K562 (cell line): ENCODE measurements around the gene CTSS. TPM values are rescaled to one million over a fixed set of nuclear protein-coding genes. Genes with fewer than 3 reads are reported as not detected.

Source experiments
- ATAC-seq: fragments of 200-7000 bp; cut with Tn5 transposase; 3 replicates; pipeline ENCODE4 v1.9.1; 2020; ENCODE audit warnings: moderate library complexity
- BruUV-seq: library from RNA; stranded (reverse); fragments of 400-500 nt; replicated peaks from 2 replicates; lab custom pipeline; 2021; lab: Mats Ljungman, UMichigan
- CTCF ChIA-PET: fragments of 300-600 bp; formaldehyde crosslinking; extraction: SDS; loops from one replicate; lab custom pipeline; 2021; ENCODE audit warnings: low intra/inter-chr PET ratio; lab: Yijun Ruan, JAX
- POLR2A ChIA-PET: fragments of 300-600, 350-650 bp; sonication (Branson Sonifier 250); formaldehyde crosslinking; extraction: SDS; loops from one replicate; lab custom pipeline; 2021; ENCODE audit warnings: antibody characterized with exemption, inconsistent platforms; lab: Yijun Ruan, JAX
- DNase-seq, 4 experiments: peaks; one replicate each; pipeline versions ENCODE4 v3.0.0 to v3.0.0-alpha.2; 2011 to 2018; ENCODE audit warnings: low spot score in 3 of 4, mixed read lengths in 3 of 4; ENCODE audit errors: extremely low read depth in 1 of 4
- FAIRE-seq: peaks from 2 replicates; lab custom pipeline; 2011; peaks lifted over from hg19 to GRCh38; lab: Jason Lieb, UNC
- H2AFZ ChIP-seq: 2 replicates; pipeline ENCODE4 v1.6.0; 2011; ENCODE audit warnings: low read depth, low read length, control low read depth, inconsistent platforms
- H3K27ac ChIP-seq: fragments of 200-600 bp; 3 replicates; pipeline ENCODE4 v1.8.0; 2011; ENCODE audit warnings: low read depth, mild to moderate bottlenecking, control low read depth, inconsistent platforms, low read length, moderate library complexity, mixed read lengths; ENCODE audit errors: extremely low read depth
- H3K27me3 ChIP-seq, 2 experiments: fragments of 300-600 bp in 1 of 2; 2 replicates in 1 of 2; 3 replicates in 1 of 2; pipeline versions ENCODE4 v1.6.0 to v1.8.0; 2011; ENCODE audit warnings: inconsistent platforms in 2 of 2, low read length in 2 of 2, mild to moderate bottlenecking in 1 of 2, mixed read lengths in 1 of 2, moderate library complexity in 1 of 2; ENCODE audit not compliant: control insufficient read depth in 2 of 2, insufficient read depth in 2 of 2
- H3K36me3 ChIP-seq: fragments of 300-600 bp; 3 replicates; pipeline ENCODE4 v1.8.0; 2011; ENCODE audit warnings: mild to moderate bottlenecking, low read length, inconsistent platforms; ENCODE audit not compliant: control insufficient read depth, insufficient read depth
- H3K4me1 ChIP-seq, 2 experiments: fragments of 200-600 bp in 1 of 2; replicated peaks in 1 of 2; 2 replicates in 1 of 2; 3 replicates in 1 of 2; pipeline versions ENCODE4 v1.5.1 to v1.8.0; 2011; ENCODE audit warnings: inconsistent platforms in 2 of 2, low read length in 2 of 2, mild to moderate bottlenecking in 1 of 2, mixed read lengths in 1 of 2, moderate library complexity in 1 of 2; ENCODE audit not compliant: control insufficient read depth in 2 of 2, insufficient read depth in 2 of 2
- H3K4me2 ChIP-seq: 2 replicates; pipeline ENCODE4 v1.6.1; 2011; ENCODE audit warnings: low read length, control low read depth, inconsistent platforms, mixed read lengths; ENCODE audit not compliant: insufficient read depth
- H3K4me3 ChIP-seq: fragments of 200-600 bp; sonication (generic), shearing (Covaris generic); 2 replicates; pipeline ENCODE4 v1.5.1; 2016; ENCODE audit warnings: control low read depth, inconsistent platforms
- H3K79me2 ChIP-seq: fragments of 200-600 bp; 3 replicates; pipeline ENCODE4 v1.8.0; 2011; ENCODE audit warnings: low read length, inconsistent platforms; ENCODE audit not compliant: control insufficient read depth, insufficient read depth
- H3K9ac ChIP-seq, 2 experiments: 2 replicates each; pipeline versions ENCODE4 v1.6.0 to v1.6.1; 2011; ENCODE audit warnings: low read depth in 2 of 2, low read length in 2 of 2, control low read depth in 1 of 2, inconsistent platforms in 1 of 2, mild to moderate bottlenecking in 1 of 2, mixed read lengths in 1 of 2; ENCODE audit not compliant: insufficient read depth in 1 of 2
- H3K9me1 ChIP-seq: one replicate; pipeline ENCODE4 v1.6.0; 2011; ENCODE audit warnings: inconsistent platforms, mild to moderate bottlenecking, low read length, moderate library complexity; ENCODE audit not compliant: control insufficient read depth, insufficient read depth
- H3K9me3 ChIP-seq: replicated peaks from 2 replicates; pipeline ENCODE4 v1.5.1; 2011; ENCODE audit warnings: low read depth, low read length, inconsistent platforms; ENCODE audit not compliant: control insufficient read depth, insufficient read depth
- H4K20me1 ChIP-seq: replicated peaks from 2 replicates; pipeline ENCODE4 v1.6.1; 2011; ENCODE audit warnings: low read length, inconsistent platforms, mixed read lengths; ENCODE audit not compliant: control insufficient read depth, insufficient read depth
- ARID1B ChIP-seq: fragments of 450-650 bp; IDR thresholded peaks from 2 replicates; pipeline ENCODE4 v1.6.1; 2016; ENCODE audit warnings: antibody characterized with exemption, mild to moderate bottlenecking, inconsistent platforms
- ARID4B ChIP-seq: sonication (generic); formaldehyde crosslinking; IDR thresholded peaks from 2 replicates; pipeline ENCODE4 v1.8.0; 2022; ENCODE audit warnings: mild to moderate bottlenecking, missing genetic modification reagents
- FOXP1 ChIP-seq: sonication (generic); formaldehyde crosslinking; IDR thresholded peaks from 2 replicates; pipeline ENCODE4 v1.8.0; 2022; ENCODE audit warnings: mild to moderate bottlenecking, missing genetic modification reagents
- HINFP ChIP-seq: fragments of 450-650 bp; conservative IDR thresholded peaks from 2 replicates; pipeline ENCODE4 v1.6.1; 2016; ENCODE audit warnings: missing genetic modification characterization, low read depth, mild to moderate bottlenecking, control low read depth, missing compliant biosample characterization
- HLTF ChIP-seq: fragments of 450-650 bp; IDR thresholded peaks from 2 replicates; pipeline ENCODE4 v1.6.1; 2016
- KDM1A ChIP-seq, 2 experiments: fragments of 450-650 bp; IDR thresholded peaks; 2 replicates each; pipeline ENCODE4 v1.6.1; 2016; ENCODE audit warnings: mild to moderate bottlenecking in 2 of 2
- MLLT1 ChIP-seq, 2 experiments: fragments of 450-650 bp; IDR thresholded peaks; 2 replicates each; pipeline ENCODE4 v1.6.1; 2016
- PRPF4 ChIP-seq: fragments of 200-400 bp; formaldehyde crosslinking; IDR thresholded peaks from one replicate; pipeline ENCODE4 v1.6.1; 2017; ENCODE audit warnings: low read length, low read depth, mild to moderate bottlenecking; ENCODE audit not compliant: insufficient read depth, poor library complexity, severe bottlenecking
- SMAD2 ChIP-seq: fragments of 150-350 bp; IDR thresholded peaks from 2 replicates; pipeline ENCODE4 v1.6.1; 2014; ENCODE audit warnings: low read depth, mild to moderate bottlenecking, low read length
- XRCC3 ChIP-seq: fragments of 450-650 bp; IDR thresholded peaks from 2 replicates; pipeline ENCODE4 v1.6.1; 2017; ENCODE audit warnings: mild to moderate bottlenecking, moderate library complexity
- ZNF324 ChIP-seq: fragments of 250-450 bp; sonication (Bioruptor Pico); IDR thresholded peaks from 2 replicates; pipeline ENCODE4 v1.4.0; 2020; ENCODE audit warnings: mild to moderate bottlenecking
- ZNF408 ChIP-seq: fragments of 250-450 bp; sonication (Bioruptor Pico); IDR thresholded peaks from 2 replicates; pipeline ENCODE4 v1.4.0; 2020; ENCODE audit warnings: low read depth, mild to moderate bottlenecking, moderate library complexity
- ZNF586 ChIP-seq: fragments of 450-650 bp; formaldehyde crosslinking; conservative IDR thresholded peaks from 2 replicates; pipeline ENCODE4 v1.4.0; 2020; ENCODE audit warnings: mild to moderate bottlenecking, moderate library complexity
- ZNF830 ChIP-seq: fragments of 250-450 bp; sonication (Bioruptor Pico); IDR thresholded peaks from 2 replicates; pipeline ENCODE4 v1.5.0; 2021; ENCODE audit warnings: mild to moderate bottlenecking
- WGBS: fragments of 100-300 bp; shearing (Covaris generic); methylation state at CpG from one replicate; pipeline ENCODE4 v1.1.6; 2016; ENCODE audit warnings: low coverage, mixed read lengths; ENCODE audit not compliant: insufficient coverage; ENCODE audit errors: missing lambda C conversion rate; 5-methylcytosine and 5-hydroxymethylcytosine counted together
- in situ Hi-C: fragments of 300-500 bp; cut with MboI; formaldehyde crosslinking; loops from 4 replicates; pipeline ENCODE4 v1.15.0; 2018; ENCODE audit warnings: inconsistent platforms, mixed read lengths
- intact Hi-C: fragments of 100-400 bp; cut with micrococcal nuclease; formaldehyde crosslinking; loops from 2 replicates; pipeline ENCODE4 v1.14.2; 2022
- polyA plus RNA-seq, 8 experiments: library from polyadenylated mRNA; depleted of rRNA in 4 of 8; stranded (reverse) in 5 of 8; unstranded in 3 of 8; fragments of >200 nt; fragmentation: Nextera tagmentation in 2 of 8; fragmentation: Illumina TruSeq in 1 of 8; extraction: Ambion mirVana in 2 of 8; extraction: Trizol in 1 of 8; gene quantifications; 2 replicates each; pipeline versions ENCODE4 v1.2.1 to v1.2.3, GENCODE V29; 2011 to 2014; ENCODE audit warnings: inconsistent platforms in 1 of 8, missing spikeins in 1 of 8
- total RNA-seq, 7 experiments: library from RNA; depleted of rRNA in 6 of 7; stranded (reverse); fragments of >200 nt in 6 of 7; fragmentation: Illumina TruSeq in 2 of 7; extraction: Trizol in 2 of 7; gene quantifications; 2 replicates each; pipeline versions ENCODE4 v1.2.1 to v1.2.3, GENCODE V29; 2011 to 2021; ENCODE audit warnings: low replicate concordance in 1 of 7

Gene CTSS
- total and polyA plus RNA-seq, 9 of the 15 experiments (the other 6 are each of a cell fraction or from before 2014, with no cell fraction given) = 8.6 to 24.9 (median 10.3) TPM

GRCh38 chr1:150692720-150693119 lies 72.9 kb downstream of the CTSS start:
- BruUV-seq = no TSS peak
- no peak for FAIRE-seq
- intact Hi-C loops = no loop called here

More at GRCh38 chr1:150692720-150693119, 72.9 kb downstream of the CTSS start:
- H3K4me1 ChIP-seq = no peaks in the 10 kb centered on the region; a peak in 1 of 5 replicates
- peaks cover 53% of the 10 kb centered on the region for H3K36me3 ChIP-seq
- ChIA-PET CTCF (no interaction called here), POLR2A (interaction anchor here (1.2 kb wide), 1 partner anchor 14 kb away, joined by 3 read pairs; no protein-coding TSS in a partner anchor)
- no peak for DNase-seq
- H3K9me1 ChIP-seq = no peaks in the 10 kb centered on the region
- no peak for ATAC-seq
- in situ Hi-C loops = no loop called here
- no peak overlapping the region for H3K4me2 ChIP-seq
- no peak overlapping the region for H2AFZ ChIP-seq
- no peak overlapping the region for H3K27ac ChIP-seq
- 83% methylated on average over 3 of the region's 3 CpGs for WGBS
- TF ChIP-seq ZNF830 (CRISPR knock-in tag) (no peak), KDM1A (IDR thresholded peaks at IDR 0.05) (no peak), XRCC3 (no peak), ZNF586 (no peak), FOXP1 (CRISPR knock-in tag) (no peak), HINFP (tag) (no peak), PRPF4 (no peak), MLLT1 (IDR thresholded peaks at IDR 0.05) (no peak), ARID1B (no peak), ARID4B (CRISPR knock-in tag) (no peak), SMAD2 (no peak), HLTF (no peak), ZNF408 (no peak), ZNF324 (CRISPR knock-in tag) (no peak)
- H3K9ac ChIP-seq = no peak overlapping the region
- H3K4me3 ChIP-seq = no peak overlapping the region
- H3K27me3 ChIP-seq = no peaks in the 10 kb centered on the region
- no peaks in the 10 kb centered on the region for H3K9me3 ChIP-seq
- no peaks in the 10 kb centered on the region for H4K20me1 ChIP-seq
- H3K79me2 ChIP-seq = peaks cover 28% of the 10 kb centered on the region
